CD4-positive, alpha-beta T cell treated with Interleukin-1 beta for 1 hour (primary cell): ENCODE measurements around the gene IFI27L1.

Source experiments
- DNase-seq, 2 donors: peaks; one replicate each; pipeline ENCODE4 v3.0.0-alpha.2; 2020 to 2022

The IFI27L1 gene

DNA sequence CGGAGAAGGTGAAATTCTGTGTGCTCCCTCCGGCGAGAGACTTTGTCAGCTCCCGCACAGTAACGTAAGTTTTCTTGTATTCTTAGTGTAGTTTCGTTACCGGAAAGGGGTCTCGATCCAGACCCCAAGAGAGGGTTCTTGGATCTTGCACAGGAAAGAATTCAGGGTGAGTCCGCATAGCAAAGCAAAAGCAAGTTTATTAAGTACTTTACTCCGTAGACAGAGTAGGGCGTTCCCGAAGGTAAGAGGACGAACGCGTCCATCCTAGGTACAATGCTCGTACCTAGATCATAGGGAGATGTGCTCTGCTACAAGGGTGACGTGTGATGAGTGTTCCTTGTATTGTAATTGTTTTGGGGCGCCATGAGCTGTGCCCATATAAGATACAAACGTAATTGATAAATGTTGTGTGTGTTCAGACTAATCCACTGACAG is 293 bp downstream of the IFI27L1 start:
- no peak for DNase-seq

DNA sequence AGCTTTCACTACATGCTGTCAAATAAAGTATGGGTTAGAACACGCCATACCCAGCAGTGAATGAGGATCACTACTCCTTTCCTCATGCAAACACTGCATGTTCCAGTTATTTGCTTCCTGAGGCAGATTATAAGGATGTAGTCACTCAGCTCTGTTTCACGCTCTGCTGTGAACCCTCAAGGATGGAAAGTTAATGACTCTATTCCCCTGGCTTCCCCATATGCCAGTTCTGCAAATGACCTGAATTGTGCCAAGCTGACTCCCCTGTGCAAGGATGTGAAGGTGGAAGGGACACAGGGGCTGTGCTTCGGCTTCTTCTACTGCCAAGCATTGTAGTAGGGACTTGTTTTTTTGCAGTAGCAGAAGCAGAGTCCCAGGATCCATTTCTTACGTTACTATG is 6.8 kb downstream of the IFI27L1 start:
- no peak for DNase-seq

GRCh38 chr14:94088516-94088915 is 7.4 kb downstream of the IFI27L1 start:
- DNase-seq: no peak

GRCh38 chr14:94089479-94089878 is 8.4 kb downstream of the IFI27L1 start:
- no peak for DNase-seq

DNA sequence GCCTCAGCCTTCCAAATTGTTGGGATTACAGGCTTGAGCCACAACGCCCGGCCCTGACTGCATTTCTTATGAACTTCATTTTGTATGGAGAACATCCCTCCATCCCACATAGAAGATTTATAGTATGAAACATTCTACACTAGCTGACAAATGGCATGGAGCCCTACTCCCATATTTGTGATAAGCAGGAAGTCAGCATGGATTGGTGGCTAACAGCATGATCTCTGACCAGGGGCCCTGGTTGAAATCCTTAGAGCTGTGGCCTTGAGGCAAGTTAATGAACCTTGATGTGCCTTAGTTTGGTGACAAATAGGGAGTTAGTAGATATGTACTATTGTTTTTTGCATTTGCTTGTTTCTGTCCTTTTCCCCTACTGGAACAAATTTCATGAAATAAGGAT is 12.3 kb downstream of the IFI27L1 start:
- no peak for DNase-seq

GRCh38 chr14:94097091-94097490 is 16.0 kb downstream of the IFI27L1 start:
- DNase-seq: no peak

GRCh38 chr14:94098326-94098992 is 17.3 kb downstream of the IFI27L1 start:
- no peak for DNase-seq

- no peak for DNase-seq
Observed at GRCh38 chr14:94099006-94099405, 17.9 kb downstream of the IFI27L1 start.

DNA sequence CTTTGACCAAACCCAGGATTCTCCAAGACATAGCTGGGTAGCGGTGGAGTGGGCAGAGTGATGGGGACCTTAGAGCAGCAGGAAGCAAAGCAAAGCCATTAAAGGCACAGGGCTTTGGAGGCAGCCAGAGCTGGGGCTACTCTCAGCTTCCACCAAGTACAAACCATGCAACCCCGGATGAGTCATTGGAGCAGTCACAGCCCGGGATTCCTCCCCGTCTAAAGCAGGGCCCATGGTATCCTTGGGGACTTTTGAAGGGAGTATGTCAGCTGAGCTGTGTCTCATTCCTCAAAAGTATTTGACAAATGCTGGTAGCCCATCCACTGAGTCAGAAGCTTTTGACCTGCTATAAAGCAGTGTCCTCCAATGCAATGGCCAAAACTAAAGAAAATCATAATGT is 19.7 kb downstream of the IFI27L1 start:
- no peak for DNase-seq

DNA sequence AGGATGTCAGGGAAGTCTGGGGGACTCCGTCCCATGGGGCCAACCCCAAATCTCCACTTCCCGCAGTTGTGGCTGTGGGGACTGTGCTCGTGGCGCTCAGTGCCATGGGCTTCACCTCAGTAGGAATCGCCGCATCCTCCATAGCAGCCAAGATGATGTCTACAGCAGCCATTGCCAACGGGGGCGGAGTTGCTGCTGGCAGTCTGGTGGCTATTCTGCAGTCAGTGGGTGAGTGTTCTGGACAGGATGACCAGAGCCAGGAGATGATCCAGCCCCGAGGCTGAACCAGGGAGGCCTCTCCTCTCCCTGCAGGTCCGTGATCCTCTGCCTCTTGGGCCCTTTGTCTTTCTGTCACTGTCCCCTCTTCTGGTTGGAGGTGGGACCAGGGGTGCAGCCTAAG is 20.6 kb downstream of the IFI27L1 start:
- no peak for DNase-seq

GRCh38 chr14:94102768-94103482 is 21.8 kb downstream of the IFI27L1 start:
- DNase-seq: no peak

GRCh38 chr14:94103554-94104150 is 22.5 kb downstream of the IFI27L1 start:
- DNase-seq: no peak

DNA sequence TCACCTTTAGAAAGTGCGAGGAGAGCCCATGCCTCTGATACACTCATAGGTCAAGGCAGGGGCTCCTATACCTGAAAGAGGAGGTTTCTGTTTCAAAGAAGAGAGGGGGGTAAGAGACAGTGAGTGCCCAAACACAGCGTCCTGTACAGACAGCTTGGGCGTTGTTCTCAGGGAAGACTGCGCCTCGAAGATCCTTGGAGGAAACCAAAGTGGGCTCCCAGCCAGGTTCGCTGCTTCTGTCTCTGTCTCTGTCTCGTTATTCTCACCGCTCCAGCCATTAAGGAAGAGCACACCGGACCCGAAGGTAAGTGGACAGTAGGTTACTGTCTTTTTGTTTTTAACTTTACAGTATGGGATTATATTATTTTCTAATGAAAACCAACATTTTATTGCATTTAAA is 23.6 kb downstream of the IFI27L1 start:
- DNase-seq: no peak

DNA sequence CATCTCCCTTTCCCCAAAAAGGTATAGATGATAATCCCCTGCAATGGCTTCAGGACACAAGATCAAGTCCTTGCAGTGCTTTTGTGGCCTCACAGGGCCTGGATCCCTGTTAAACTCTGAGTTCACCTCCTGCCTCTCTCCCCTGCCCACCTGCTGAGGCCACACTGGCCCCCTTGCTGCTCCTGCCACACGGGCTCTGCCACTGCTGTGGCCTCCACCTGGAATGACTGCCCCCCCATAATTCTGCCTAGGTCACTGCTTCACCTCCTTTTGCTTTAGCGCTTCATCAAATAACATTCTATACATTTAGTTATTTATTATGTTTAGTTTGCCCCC is 28.8 kb downstream of the IFI27L1 start:
- DNase-seq: no peak

DNA sequence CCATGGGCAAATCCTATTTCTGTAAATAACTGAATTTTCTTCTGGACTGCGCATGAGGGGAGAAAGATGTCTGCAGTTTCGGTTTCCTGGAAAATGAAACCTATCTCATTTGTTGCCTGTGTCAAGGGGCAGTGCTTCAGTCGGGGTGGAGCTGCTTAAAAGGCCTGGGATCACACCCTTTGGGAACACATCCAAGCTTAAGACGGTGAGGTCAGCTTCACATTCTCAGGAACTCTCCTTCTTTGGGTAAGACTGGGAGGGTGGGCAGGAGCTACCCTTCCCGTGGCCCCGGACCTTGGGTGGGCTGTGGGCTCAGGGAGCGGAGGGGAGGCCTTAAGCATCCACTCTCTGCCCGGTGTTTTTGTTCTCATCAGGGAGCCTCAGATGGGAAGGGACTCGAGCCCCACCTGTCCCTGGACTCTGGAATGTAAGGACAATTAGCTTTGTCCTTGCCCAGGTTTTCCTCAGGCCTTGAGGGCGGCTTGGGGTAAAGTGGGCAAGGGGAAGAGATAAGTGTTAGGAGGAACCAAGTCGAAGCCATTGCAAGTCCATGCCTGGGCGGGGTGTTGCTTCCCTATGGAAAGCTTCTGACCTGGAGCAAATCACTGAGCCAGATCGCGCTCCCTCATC is 29.6 kb downstream of the IFI27L1 start, which contains the start of gene IFI27:
Gene IFI27, plus strand, starts transcription at position 185 of the 630 bp plus-strand sequence.
- no peak for DNase-seq

DNA sequence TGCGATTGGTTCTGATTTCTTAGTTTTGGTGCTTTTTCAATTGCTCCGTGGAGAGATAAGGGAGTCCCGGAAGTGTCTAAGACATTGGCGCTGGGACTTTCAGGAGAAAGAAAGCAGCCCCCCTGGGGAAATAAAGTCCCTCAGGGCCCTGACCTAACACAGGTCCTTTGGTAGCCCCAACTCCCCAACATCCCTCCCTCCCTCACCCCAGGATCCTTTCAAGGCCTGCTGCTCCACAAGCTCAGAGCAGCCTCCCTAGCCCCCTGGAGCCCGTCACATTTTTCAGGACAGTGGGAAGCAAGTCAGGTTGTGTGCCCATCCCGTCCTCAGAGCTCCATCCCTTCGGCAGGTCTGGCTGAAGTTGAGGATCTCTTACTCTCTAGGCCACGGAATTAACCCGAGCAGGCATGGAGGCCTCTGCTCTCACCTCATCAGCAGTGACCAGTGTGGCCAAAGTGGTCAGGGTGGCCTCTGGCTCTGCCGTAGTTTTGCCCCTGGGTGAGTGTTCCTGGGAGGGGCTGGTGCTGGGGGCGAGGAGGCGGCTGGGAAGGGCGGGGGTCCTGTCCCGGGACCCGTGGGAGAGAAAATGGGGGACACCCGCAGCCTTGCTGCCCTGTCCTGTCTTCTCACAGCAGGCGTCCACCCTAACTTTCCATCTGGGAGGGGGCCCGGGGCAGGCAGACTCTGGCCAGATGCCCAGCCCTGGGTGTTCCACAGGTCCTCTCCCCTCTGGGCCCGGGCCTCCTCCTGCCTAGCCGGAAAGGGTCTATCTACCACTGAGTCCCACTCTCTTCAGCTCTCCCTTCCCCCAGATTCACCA is 30.4 kb downstream of the IFI27L1 start:
- DNase-seq: no peak

DNA sequence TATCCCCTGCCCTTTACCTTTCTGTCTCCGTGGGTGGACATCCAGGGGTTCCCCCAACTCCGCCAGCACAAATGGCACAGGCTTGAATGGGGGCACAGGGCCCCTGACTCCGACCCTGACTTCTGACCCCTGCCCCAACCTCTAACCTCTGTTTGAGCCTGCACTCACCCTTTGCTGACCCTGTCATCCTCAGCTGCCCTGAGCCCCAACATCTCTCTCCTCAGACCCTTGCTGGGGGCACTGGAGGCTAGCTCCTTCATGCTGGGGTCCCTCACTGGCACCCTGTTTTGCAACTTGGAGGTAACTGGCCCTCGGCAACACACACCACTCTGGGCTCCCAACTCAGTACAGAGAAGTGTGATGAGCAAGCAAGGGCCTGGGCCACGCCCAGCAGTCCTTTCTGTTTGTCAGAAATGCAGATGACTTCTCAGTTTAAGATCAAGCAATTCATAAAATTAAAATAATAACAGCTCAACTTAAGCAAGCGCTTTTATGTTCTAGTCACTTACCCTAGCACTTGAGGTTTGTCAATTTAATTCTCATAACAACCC is 31.5 kb downstream of the IFI27L1 start:
- DNase-seq: no peak

DNA sequence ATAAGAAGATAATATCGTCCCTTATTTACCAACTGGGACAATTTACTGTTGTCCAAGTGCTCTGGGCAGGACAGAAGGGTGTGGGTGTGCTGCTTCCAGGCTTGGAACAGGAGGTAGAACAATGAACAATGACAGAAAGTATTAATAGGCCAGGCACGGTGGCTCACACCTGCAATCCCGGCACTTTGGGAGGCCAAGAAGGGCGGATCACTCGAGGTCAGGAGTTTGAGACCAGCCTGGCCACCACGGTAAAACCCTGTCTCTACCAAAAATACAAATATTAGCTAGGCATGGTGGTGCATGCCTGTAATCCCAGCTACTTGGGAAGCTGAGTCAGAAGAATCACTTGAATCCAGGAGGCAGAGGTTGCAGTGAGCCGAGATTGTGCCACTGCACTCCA is 32.0 kb downstream of the IFI27L1 start:
- DNase-seq: no peak

DNA sequence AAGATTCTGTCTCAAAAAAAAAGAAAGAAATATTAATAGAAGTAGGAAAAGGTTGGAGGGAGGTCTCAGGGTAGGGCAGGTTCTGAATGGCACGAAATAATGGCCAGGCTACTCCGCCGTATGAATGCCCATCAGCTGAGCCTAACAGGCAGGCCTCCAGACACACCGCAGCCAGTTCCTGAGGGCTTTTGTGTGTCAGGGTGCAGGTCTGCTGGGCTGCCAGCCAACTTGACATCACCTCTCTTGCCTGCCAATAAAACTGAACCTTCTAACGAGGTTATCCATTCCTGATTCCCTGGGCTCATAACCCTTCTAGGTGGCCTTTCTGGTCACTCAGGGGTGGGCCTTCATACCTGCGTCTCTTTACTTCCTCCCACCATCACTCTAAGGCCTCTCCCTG is 32.4 kb downstream of the IFI27L1 start:
- DNase-seq: no peak

DNA sequence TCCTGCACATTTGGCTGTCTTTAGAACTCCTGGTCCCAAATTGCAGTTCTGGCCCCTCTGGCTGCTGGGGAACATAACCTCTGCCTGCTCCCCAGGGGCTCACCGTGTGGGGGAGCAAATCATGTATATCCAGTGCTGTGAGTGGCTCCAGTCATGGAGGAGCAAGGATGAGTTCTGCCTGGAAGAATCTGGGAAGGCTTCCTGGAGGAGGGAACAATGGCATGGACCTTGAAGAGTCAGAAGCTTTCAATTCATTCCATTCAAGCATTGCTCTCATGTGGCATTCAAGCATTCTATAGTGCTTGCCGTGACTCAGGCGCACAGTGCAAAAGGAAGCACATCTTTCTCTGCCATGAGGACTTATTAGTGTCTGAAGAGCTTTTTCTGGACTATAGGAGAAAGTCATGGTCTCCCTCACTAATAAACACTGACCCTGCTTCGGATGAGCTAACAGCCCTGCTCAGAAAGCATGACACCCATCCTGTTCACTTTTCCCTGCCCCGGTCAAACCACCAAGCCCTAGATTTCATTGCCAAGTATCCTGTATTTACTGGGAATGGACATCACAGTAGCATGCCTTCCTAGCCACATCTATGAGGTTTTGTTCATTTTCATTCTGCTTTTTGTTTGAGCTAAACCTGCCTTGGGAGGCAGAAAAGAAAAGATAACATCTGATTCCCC is 32.9 kb downstream of the IFI27L1 start:
- no peak for DNase-seq

GRCh38 chr14:94114589-94115057 is 33.5 kb downstream of the IFI27L1 start:
- no peak for DNase-seq

- DNase-seq: no peak
Observed at GRCh38 chr14:94115058-94115591, 34.0 kb downstream of the IFI27L1 start.
